PC-3 (cell line): ENCODE data around the gene SLC39A10. TPM values are rescaled to one million over a fixed set of nuclear protein-coding genes. Genes with fewer than 3 reads are reported as not detected.
A peak's percentile ranks its signal among the peaks of the same experiment; 100 is the strongest.

Experiments
- ATAC-seq: fragments of 200-7000 bp; cut with Tn5 transposase; 2 replicates; pipeline ENCODE4 v1.9.1; 2020; ENCODE audit warnings: mild to moderate bottlenecking, moderate library complexity
- BruUV-seq: library from RNA; stranded (reverse); fragments of 400-500 nt; replicated peaks from 2 replicates; lab custom pipeline; 2021; lab: Mats Ljungman, UMichigan
- CTCF ChIA-PET: fragments of 300-600 bp; sonication (Branson Sonifier 250); formaldehyde crosslinking; loops from one replicate; lab custom pipeline; 2022; ENCODE audit warnings: antibody characterized with exemption; lab: Charles Lee
- POLR2A ChIA-PET: fragments of 300-600 bp; sonication (Branson Sonifier 250); formaldehyde crosslinking; loops from one replicate; lab custom pipeline; 2022; ENCODE audit warnings: antibody characterized with exemption; ENCODE audit not compliant: unreplicated experiment; lab: Charles Lee
- DNase-seq: peaks from one replicate; pipeline ENCODE4 v3.0.0-alpha.2; 2015
- H2AFZ ChIP-seq: fragments of 300-600 bp; sonication (generic); 2 replicates; pipeline ENCODE4 v1.6.0; 2016; ENCODE audit warnings: antibody characterized with exemption, low read length
- H3F3A ChIP-seq: fragments of 300-600 bp; sonication (generic); one replicate; pipeline ENCODE4 v1.6.0; 2017; ENCODE audit warnings: antibody characterized with exemption, low read length, control low read depth, mild to moderate bottlenecking; ENCODE audit not compliant: unreplicated experiment
- H3K27ac ChIP-seq: fragments of 300-600 bp; sonication (generic); 2 replicates; pipeline ENCODE4 v1.5.1; 2016; ENCODE audit warnings: mild to moderate bottlenecking, low read length
- H3K27me3 ChIP-seq: fragments of 300-600 bp; sonication (generic); 2 replicates; pipeline ENCODE4 v1.6.1; 2016; ENCODE audit warnings: low read length, mixed read lengths
- H3K36me3 ChIP-seq: fragments of 300-600 bp; sonication (generic); 2 replicates; pipeline ENCODE4 v1.6.1; 2016; ENCODE audit warnings: low read depth, mixed run types, low read length, mixed read lengths
- H3K4me1 ChIP-seq: fragments of 300-600 bp; sonication (generic); 2 replicates; pipeline ENCODE4 v1.5.1; 2016; ENCODE audit warnings: low read length; ENCODE audit not compliant: insufficient read depth
- H3K4me2 ChIP-seq: fragments of 300-600 bp; sonication (generic); 2 replicates; pipeline ENCODE4 v1.6.0; 2016; ENCODE audit warnings: low read length
- H3K4me3 ChIP-seq: fragments of 300-600 bp; sonication (generic); 2 replicates; pipeline ENCODE4 v1.5.1; 2016; ENCODE audit warnings: mild to moderate bottlenecking, low read length, mixed read lengths
- H3K79me2 ChIP-seq: fragments of 300-600 bp; sonication (generic); 2 replicates; pipeline ENCODE4 v1.6.1; 2017; ENCODE audit warnings: low read length, mixed read lengths
- H3K9ac ChIP-seq: fragments of 300-600 bp; sonication (generic); 2 replicates; pipeline ENCODE4 v1.6.0; 2016; ENCODE audit warnings: mild to moderate bottlenecking, low read length
- H3K9me2 ChIP-seq: fragments of 300-600 bp; sonication (generic); replicated peaks from 2 replicates; pipeline ENCODE4 v1.6.1; 2016; ENCODE audit warnings: mixed run types, low read length, mixed read lengths
- H3K9me3 ChIP-seq: fragments of 300-600 bp; sonication (generic); 2 replicates; pipeline ENCODE4 v1.6.1; 2016; ENCODE audit warnings: low read length, mixed read lengths
- H4K20me1 ChIP-seq: fragments of 300-600 bp; sonication (generic); 2 replicates; pipeline ENCODE4 v1.6.1; 2016; ENCODE audit warnings: low read length, mixed read lengths
- EZH2 ChIP-seq: fragments of 300-600 bp; sonication (generic); IDR thresholded peaks from one replicate; pipeline ENCODE4 v1.6.1; 2017; ENCODE audit warnings: antibody characterized with exemption, mild to moderate bottlenecking, low read length; ENCODE audit not compliant: unreplicated experiment
- EZH2phosphoT487 ChIP-seq: fragments of 300-600 bp; sonication (generic); IDR thresholded peaks from 2 replicates; pipeline ENCODE4 v1.6.1; 2018; ENCODE audit warnings: mild to moderate bottlenecking, antibody characterized with exemption, low read length, borderline replicate concordance
- intact Hi-C: fragments of 100-400 bp; cut with micrococcal nuclease; formaldehyde crosslinking; loops from 2 replicates; pipeline ENCODE4 v1.9.0; 2023
- total RNA-seq: library from RNA; depleted of rRNA; stranded (reverse); fragments of >200 nt; gene quantifications from 2 replicates; pipeline ENCODE4 v1.2.3, GENCODE V29; 2014
- TF ChIP-seq, protein P1 (sequence below): fragments of 300-600 bp; sonication (generic); conservative IDR thresholded peaks from 2 replicates; pipeline ENCODE4 v1.5.1; 2017; ENCODE audit warnings: antibody characterized with exemption, low read depth, mild to moderate bottlenecking, low read length

SLC39A10 gene
- total RNA-seq, 1 experiment from 2014 or later, result 18.6 TPM

DNA sequence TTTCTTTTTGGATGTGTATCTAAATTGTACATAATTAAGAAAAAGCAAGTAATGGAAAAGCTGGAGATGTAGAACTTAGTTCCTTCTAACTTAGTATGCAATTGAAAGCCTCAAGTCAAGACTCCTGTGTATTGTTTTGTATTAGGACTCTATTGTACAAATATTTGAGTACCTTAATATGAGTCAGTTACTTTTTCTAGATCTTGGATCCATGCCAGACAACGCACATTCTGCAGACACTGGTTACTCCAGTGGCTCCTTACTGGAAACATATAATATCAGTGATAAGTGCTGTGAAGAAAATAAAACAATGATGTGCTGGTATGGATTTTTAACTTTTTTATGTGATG is 1.5 kb downstream of the SLC39A10 start:
- Histone ChIP-seq H3K27me3 (no peaks in the 10 kb centered on the region), H4K20me1 (peaks cover 19% of the 10 kb centered on the region), H3K9ac (peak overlapping the region; percentile 98), H3K36me3 (no peaks in the 10 kb centered on the region), H3K9me3 (no peaks in the 10 kb centered on the region), H2AFZ (0 out of 2 replicates have a peak overlapping the region, but pooled peaks have one; percentile 80), H3K79me2 (peaks cover 35% of the 10 kb centered on the region), H3K4me2 (peak overlapping the region; percentile 91), H3K9me2 (no peaks in the 10 kb centered on the region), H3F3A (no peaks in the 10 kb centered on the region), H3K27ac (peak overlapping the region; percentile 78), H3K4me3 (peak overlapping the region; percentile 88), H3K4me1 (peaks cover 25% of the 10 kb centered on the region)
- DNase-seq (peak; percentile 97), ATAC-seq (peak; percentile 40)
- ChIA-PET POLR2A (interaction anchor here (0.5 kb wide), 1 partner anchor 98 kb away, joined by 3 read pairs; no protein-coding TSS in a partner anchor), CTCF (no interaction called here)
- no TSS peak for BruUV-seq
- intact Hi-C loops, result loop anchor here (2.0 to 5.0 kb wide), 2 partner anchors 294 to 961 kb away; no protein-coding TSS in a partner anchor
- TF ChIP-seq, protein P1, sequence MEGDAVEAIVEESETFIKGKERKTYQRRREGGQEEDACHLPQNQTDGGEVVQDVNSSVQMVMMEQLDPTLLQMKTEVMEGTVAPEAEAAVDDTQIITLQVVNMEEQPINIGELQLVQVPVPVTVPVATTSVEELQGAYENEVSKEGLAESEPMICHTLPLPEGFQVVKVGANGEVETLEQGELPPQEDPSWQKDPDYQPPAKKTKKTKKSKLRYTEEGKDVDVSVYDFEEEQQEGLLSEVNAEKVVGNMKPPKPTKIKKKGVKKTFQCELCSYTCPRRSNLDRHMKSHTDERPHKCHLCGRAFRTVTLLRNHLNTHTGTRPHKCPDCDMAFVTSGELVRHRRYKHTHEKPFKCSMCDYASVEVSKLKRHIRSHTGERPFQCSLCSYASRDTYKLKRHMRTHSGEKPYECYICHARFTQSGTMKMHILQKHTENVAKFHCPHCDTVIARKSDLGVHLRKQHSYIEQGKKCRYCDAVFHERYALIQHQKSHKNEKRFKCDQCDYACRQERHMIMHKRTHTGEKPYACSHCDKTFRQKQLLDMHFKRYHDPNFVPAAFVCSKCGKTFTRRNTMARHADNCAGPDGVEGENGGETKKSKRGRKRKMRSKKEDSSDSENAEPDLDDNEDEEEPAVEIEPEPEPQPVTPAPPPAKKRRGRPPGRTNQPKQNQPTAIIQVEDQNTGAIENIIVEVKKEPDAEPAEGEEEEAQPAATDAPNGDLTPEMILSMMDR, result no peak
- TF ChIP-seq EZH2phosphoT487, result no peak
- no peak for TF ChIP-seq EZH2

DNA sequence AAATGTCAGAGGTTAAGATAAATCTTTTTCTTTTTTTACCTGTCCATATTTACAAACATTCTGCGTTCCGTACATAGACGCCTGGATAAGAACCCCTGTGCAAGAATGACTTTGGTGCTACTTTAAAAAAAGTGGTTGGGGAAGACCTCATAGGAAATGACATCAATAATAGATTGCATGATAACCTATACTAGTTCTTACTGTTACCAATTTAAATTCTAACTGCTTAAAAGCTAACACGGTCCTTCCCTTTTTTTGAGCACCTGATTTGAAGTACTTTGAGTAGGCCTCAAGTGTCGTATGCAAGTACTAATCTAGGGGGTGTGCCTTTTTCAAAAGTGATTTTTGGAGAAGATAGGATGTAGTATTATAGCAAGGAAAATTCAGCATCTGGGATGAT is 2.1 kb downstream of the SLC39A10 start:
- ChIA-PET POLR2A (no interaction called here), CTCF (interaction anchor here (1.5 kb wide), 1 partner anchor 83 kb away, joined by 4 read pairs; no protein-coding TSS in a partner anchor)
- H4K20me1 ChIP-seq, result peaks cover 19% of the 10 kb centered on the region
- H3K4me3 ChIP-seq, result peak overlapping the region; percentile 88
- H2AFZ ChIP-seq, result no peak overlapping the region
- TF ChIP-seq, protein P1, result no peak
- TF ChIP-seq EZH2phosphoT487 (no peak), EZH2 (no peak)
- peak overlapping the region; percentile 91 for H3K4me2 ChIP-seq
- no TSS peak for BruUV-seq
- DNase-seq, result no peak
- H3K9me3 ChIP-seq, result no peaks in the 10 kb centered on the region
- H3K27me3 ChIP-seq, result no peaks in the 10 kb centered on the region
- no peaks in the 10 kb centered on the region for H3K9me2 ChIP-seq
- no peaks in the 10 kb centered on the region for H3F3A ChIP-seq
- H3K36me3 ChIP-seq, result no peaks in the 10 kb centered on the region
- ATAC-seq, result no peak
- peaks cover 35% of the 10 kb centered on the region for H3K79me2 ChIP-seq
- H3K9ac ChIP-seq, result peak overlapping the region; percentile 98
- H3K4me1 ChIP-seq, result peaks cover 25% of the 10 kb centered on the region
- intact Hi-C loops, result loop anchor here (2.0 to 5.0 kb wide), 2 partner anchors 294 to 962 kb away; no protein-coding TSS in a partner anchor
- peak overlapping the region; percentile 78 for H3K27ac ChIP-seq
